Kidney (tissue), 14 donors: ENCODE results near the gene LTC4S. TPM values are rescaled to one million over a fixed set of nuclear protein-coding genes. Genes with fewer than 3 reads are reported as not detected.
A peak's percentile ranks its signal among the peaks of the same experiment; 100 is the strongest.

Experiments used
- DNase-seq, 5 donors: peaks; one replicate each; pipeline ENCODE4 v3.0.0-alpha.2; 2013 to 2020
- FAIRE-seq: peaks from 2 replicates; lab custom pipeline; 2012; peaks lifted over from hg19 to GRCh38; lab: Jason Lieb, UNC
- H3K27ac ChIP-seq, 2 donors: one replicate each; pipeline ENCODE4 v1.7.0; 2013; ENCODE audit warnings: low read depth in 2 of 2, low read length in 2 of 2, inconsistent platforms in 1 of 2
- H3K27me3 ChIP-seq: one replicate; pipeline ENCODE4 v1.7.1; 2013; ENCODE audit warnings: low read length, inconsistent platforms; ENCODE audit not compliant: control insufficient read depth, insufficient read depth
- H3K36me3 ChIP-seq, 3 donors: one replicate each; pipeline versions ENCODE4 v1.7.0 to v1.7.1; 2013; ENCODE audit warnings: low read length in 3 of 3, control low read depth in 1 of 3, inconsistent platforms in 1 of 3; ENCODE audit not compliant: insufficient read depth in 3 of 3, control insufficient read depth in 2 of 3
- H3K4me1 ChIP-seq, 3 donors: one replicate each; pipeline versions ENCODE4 v1.7.0 to v1.7.1; 2013; ENCODE audit warnings: low read length in 3 of 3, inconsistent platforms in 1 of 3, low read depth in 1 of 3; ENCODE audit not compliant: control insufficient read depth in 2 of 3, insufficient read depth in 2 of 3
- H3K4me3 ChIP-seq, 3 donors: one replicate each; pipeline versions ENCODE4 v1.7.0 to v1.8.1; 2013; ENCODE audit warnings: low read length in 3 of 3, control low read depth in 1 of 3, inconsistent platforms in 1 of 3
- H3K9ac ChIP-seq, 3 donors: one replicate each; pipeline versions ENCODE4 v1.7.0 to v1.7.1; 2013; ENCODE audit warnings: low read length in 3 of 3, control low read depth in 1 of 3, inconsistent platforms in 1 of 3
- H3K9me3 ChIP-seq, 3 donors: one replicate each; pipeline versions ENCODE4 v1.7.0 to v1.7.1; 2013; ENCODE audit warnings: low read length in 3 of 3, control low read depth in 1 of 3, inconsistent platforms in 1 of 3; ENCODE audit not compliant: control insufficient read depth in 2 of 3, insufficient read depth in 1 of 3
- CTCF ChIP-seq: IDR thresholded peaks from 3 replicates; pipeline ENCODE4 v1.5.1; 2012; ENCODE audit warnings: mild to moderate bottlenecking, moderate library complexity, borderline replicate concordance; ENCODE audit not compliant: insufficient read depth; ENCODE audit errors: extremely low read depth
- intact Hi-C: fragments of 100-400 bp; cut with DNase I; formaldehyde crosslinking; loops from one replicate; pipeline ENCODE4 v1.11.1; 2022
- polyA plus RNA-seq: library from polyadenylated mRNA; stranded (reverse); fragments of 350-450 nt; fragmentation: Illumina TruSeq; extraction: RNeasy Lipid Tissue Mini Kit (QIAGEN cat#74804); gene quantifications from one replicate; pipeline ENCODE4 v1.2.3, GENCODE V29; 2014; ENCODE audit warnings: low read depth, low replicate concordance; ENCODE audit not compliant: insufficient read depth
- total RNA-seq: library from RNA; stranded (reverse); fragmentation: NEBNext Ultra II Directional; extraction: Animal tissue kit (Norgen Biotek cat#: 25700); gene quantifications from one replicate; pipeline ENCODE4 v1.2.1, GENCODE V29; 2021
- donor health status: control.
- donor health status: control.
- donor health status: control.
- donor health status: control.
- donor health status: control.
- donor health status: DM: yes; HTN: yes; CAD: no.
- donor health status: Normal renal cell carcinoma (clear cell type).

Gene LTC4S
- total and polyA plus RNA-seq, 2 donors from 2014 or later, result 20.1 to 30.6 TPM

DNA sequence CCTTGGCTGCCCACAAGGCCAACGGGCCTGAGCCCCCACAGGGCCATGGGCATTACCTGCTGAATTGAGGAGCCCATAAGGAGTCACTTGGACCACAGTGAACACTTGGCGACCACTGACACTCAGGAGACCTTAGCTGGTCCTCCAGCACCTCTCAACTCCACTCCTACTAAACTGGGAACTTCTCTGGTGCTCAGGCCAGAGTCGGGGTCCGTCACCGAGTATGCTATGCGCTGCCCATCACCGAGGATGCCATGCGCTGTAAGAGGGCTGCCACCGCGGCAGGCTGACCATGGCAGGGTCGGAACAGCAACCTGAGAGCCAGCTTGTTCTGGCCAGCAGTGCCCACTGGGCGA, 26.3 kb downstream of the LTC4S start:
- peaks cover 3 to 18% (median 9%) of the 10 kb centered on the region in 3 donors for H3K36me3 ChIP-seq
- peaks cover 0 to 48% (median 44%) of the 10 kb centered on the region in 3 donors for H3K4me1 ChIP-seq
- no peak for TF ChIP-seq CTCF
- peak overlapping the region; percentile 99 to 100 for H3K27ac ChIP-seq
- intact Hi-C loops, result no loop called here
- no peaks in the 10 kb centered on the region for H3K27me3 ChIP-seq
- peak overlapping the region in 2 of 3 donors; percentile 74 to 98 for H3K9ac ChIP-seq
- H3K9me3 ChIP-seq, result no peaks in the 10 kb centered on the region
- DNase-seq (no peak), FAIRE-seq (no peak)
- peak overlapping the region in 2 of 3 donors; percentile 71 to 77 for H3K4me3 ChIP-seq

DNA sequence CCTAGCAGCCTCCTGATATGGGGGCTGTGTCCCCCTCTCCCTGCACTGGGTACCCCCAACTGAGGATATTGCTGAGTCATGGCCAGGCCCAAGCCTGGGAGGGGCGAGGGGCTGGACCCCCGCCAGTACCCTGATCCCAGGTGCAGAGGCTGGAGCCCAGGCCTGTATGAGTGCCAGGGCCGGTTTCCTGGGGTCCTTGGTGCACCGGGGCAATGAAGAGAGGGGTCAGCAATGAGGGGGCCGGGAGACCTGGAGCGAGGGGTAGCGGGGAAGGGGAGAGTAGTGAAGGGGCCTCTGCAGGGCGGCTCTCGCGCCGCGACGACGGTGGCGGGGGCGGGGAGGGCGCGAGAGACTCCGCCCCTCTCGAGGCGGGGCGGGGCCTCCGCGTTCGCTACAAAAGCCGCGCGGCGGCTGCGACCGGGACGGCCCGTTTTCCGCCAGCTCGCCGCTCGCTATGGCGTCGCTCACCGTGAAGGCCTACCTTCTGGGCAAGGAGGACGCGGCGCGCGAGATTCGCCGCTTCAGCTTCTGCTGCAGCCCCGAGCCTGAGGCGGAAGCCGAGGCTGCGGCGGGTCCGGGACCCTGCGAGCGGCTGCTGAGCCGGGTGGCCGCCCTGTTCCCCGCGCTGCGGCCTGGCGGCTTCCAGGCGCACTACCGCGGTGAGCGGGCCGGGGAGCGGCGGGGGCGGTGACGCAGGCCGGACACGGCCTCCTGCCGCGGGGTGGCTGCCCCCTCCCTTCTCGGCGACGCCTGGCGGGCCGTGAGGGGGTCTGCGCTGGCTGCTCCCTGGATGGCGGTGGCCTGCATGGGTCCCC, 26.9 kb downstream of the LTC4S start, which contains the start of gene SQSTM1:
SQSTM1 (plus strand) TSS at position 423 of the 815 bp plus-strand sequence; CDS start at position 455, 32 bp downstream.
- TF ChIP-seq CTCF, result no peak
- no peak for FAIRE-seq
- H3K9me3 ChIP-seq, result no peaks in the 10 kb centered on the region
- intact Hi-C loops, result no loop called here
- peak within 1 kb of the TSS; percentile 85 to 99 (median 93) for H3K9ac ChIP-seq
- H3K4me3 ChIP-seq, result peak within 1 kb of the TSS; percentile 77 to 93 (median 84)
- peaks cover 3 to 24% (median 15%) of the 10 kb centered on the region in 3 donors for H3K36me3 ChIP-seq
- peaks cover 0 to 54% (median 50%) of the 10 kb centered on the region in 3 donors for H3K4me1 ChIP-seq
- DNase-seq, result peak; percentile 84 to 96 (median 93)
- H3K27ac ChIP-seq, result peak within 1 kb of the TSS; percentile 99 to 100
- H3K27me3 ChIP-seq, result no peaks in the 10 kb centered on the region

- H3K4me3 ChIP-seq, result peak overlapping the region; percentile 77 to 93 (median 84)
- no peak for TF ChIP-seq CTCF
- DNase-seq (peak; percentile 93 to 99 (median 95)), FAIRE-seq (peak; percentile 17)
- no peaks in the 10 kb centered on the region for H3K27me3 ChIP-seq
- H3K9ac ChIP-seq, result peak overlapping the region; percentile 85 to 99 (median 93)
- H3K9me3 ChIP-seq, result no peaks in the 10 kb centered on the region
- H3K36me3 ChIP-seq, result peaks cover 3 to 31% (median 17%) of the 10 kb centered on the region in 3 donors
- H3K4me1 ChIP-seq, result peaks cover 0 to 55% (median 53%) of the 10 kb centered on the region in 3 donors
- H3K27ac ChIP-seq, result peak overlapping the region; percentile 99 to 100
- intact Hi-C loops, result no loop called here
Measured at GRCh38 chr5:179821298-179822058, 27.7 kb downstream of the LTC4S start.
